GM18873 (cell line): ENCODE data around the gene AGAP1.

Experiments used
- ATAC-seq: cut with Tn5 transposase; IDR thresholded peaks from one replicate; pipeline ENCODE4 v1.9.1; 2021; ENCODE audit warnings: mild to moderate bottlenecking, moderate library complexity, moderate number of reproducible peaks; ENCODE audit not compliant: unreplicated experiment, low FRiP score

The AGAP1 gene

DNA sequence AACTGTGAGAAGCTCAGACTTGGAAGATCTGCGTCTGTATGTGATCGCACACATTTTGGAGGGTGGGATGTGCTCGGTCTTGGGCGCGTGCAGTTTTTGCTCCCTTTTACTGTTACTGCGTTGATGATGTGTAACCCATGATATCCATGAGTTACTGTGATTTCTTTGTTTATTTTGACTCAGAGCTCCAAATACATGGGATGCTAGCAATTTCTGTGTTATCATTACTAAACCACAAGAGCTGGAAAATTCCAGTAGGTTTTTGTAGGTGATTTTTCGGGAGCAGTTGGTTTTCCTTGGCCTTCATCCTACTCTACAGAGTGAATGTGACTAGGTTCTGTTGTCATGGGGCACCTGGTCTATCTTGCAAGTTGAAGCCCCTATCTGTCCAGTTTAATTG is 124.2 kb downstream of the AGAP1 start:
- no peak for ATAC-seq

DNA sequence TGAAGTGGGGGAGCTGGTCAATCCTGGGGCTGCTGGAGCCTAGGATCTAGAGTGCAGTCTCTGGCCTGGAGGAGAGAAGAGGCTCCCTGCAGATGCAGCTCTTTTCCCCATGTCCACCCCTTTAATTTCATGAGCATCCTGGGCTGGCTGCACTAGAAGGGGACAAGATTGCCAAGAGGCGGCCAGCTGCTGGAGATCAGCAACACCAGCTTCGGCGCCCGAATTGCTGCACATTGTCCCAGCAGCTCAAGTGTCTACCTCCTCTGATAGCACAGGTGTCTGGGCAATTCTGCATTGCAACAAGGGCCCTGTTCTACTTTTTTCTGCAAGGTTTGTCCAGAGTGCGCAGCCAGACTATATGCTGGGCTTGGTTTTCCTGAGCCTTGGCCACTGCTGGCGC is 125.7 kb downstream of the AGAP1 start:
- ATAC-seq = no peak

DNA sequence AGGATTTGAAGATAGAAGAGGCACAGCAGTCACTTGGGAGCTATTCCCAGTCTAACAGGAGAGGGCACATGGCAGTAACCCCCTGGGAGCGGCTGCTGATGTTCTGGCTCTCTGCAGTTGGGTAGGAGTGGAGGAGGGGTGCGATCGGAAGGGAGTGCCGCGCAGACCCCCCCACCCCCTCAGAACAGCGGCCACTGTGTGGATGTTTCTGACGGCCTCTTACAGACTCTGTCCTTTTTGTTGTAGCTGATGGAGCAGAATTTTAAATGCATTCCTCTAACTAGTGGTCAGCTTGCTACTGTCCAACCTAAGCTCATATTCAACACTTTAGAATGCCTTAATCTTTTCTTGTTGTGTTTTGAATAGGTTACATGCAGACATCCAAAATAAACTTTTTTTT is 127.9 kb downstream of the AGAP1 start:
- no peak for ATAC-seq

DNA sequence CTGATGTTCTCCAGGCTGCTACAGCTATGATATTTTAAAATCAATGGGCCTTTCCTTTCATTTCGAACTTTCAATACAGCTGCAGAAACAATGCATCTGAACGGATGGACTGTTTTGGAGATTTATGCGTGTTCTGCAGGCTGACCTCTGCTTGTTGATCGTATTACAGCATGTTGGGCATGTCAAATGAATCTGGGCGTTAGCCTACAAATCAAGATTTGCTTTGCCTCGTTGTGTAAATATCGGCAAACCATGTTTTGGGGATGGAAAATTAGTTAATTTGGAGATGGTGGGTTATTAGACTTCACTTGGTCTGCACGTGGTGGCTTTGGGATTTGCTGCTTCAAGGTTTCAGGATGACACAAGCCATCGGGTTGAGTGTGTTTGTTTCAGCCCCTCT is 129.3 kb downstream of the AGAP1 start:
- ATAC-seq = no peak

DNA sequence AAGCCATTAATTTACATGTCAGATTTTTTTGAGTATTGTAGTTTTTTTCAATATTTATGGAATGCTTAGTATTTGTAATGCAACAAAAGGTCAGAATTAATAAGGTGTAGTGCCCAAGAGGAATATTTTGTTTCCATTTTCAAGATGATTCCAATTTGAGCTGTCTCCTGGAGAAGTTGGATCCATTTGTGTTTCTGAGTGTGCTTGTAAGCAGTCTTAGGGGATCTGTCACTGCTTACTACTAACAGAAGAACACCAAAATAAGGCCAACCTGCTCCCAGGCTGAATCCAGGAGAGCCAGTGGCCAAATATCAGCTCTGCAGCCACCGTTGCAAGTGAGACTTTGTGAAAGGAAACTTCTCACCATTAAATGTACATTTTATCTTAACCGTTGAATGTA is 129.9 kb downstream of the AGAP1 start:
- ATAC-seq = no peak

DNA sequence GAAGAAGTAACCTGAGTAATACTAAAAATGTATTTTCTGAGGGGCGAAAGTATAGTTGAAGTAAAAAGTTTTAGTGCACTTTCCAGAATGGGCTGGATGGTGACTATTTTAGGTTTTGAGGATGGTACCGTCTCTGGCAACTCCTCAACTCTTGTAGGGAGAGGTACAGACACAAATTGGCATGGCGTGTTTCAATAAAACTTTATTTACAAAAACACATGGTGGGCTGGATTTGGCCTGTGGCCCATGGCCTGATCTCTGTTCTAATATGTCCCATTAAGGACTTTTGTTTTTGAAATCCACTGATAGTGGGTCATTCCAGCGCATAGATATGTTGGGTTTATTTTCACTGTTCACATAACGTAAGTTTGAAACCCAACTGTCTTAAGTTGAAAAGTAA is 132.8 kb downstream of the AGAP1 start:
- ATAC-seq = no peak

DNA sequence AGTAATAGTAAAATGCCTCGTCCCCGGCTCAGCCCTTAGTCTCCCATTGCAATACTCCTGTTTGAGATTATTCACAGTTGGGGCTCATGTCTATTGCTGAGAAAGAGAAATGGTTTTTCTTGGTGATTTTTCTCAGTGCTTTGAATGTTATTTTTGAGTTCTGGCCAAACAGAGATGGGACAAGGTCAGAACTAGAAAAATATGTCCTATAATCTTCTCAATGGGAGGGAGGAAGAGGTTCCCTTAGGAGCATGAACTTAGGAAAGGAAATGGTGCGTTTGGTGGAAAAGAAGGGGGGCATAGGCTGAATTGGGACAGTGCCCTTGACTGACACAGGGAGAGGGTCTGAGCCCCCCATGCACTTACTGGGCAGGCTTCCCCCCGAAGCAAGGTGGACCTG is 133.8 kb downstream of the AGAP1 start:
- ATAC-seq = no peak

DNA sequence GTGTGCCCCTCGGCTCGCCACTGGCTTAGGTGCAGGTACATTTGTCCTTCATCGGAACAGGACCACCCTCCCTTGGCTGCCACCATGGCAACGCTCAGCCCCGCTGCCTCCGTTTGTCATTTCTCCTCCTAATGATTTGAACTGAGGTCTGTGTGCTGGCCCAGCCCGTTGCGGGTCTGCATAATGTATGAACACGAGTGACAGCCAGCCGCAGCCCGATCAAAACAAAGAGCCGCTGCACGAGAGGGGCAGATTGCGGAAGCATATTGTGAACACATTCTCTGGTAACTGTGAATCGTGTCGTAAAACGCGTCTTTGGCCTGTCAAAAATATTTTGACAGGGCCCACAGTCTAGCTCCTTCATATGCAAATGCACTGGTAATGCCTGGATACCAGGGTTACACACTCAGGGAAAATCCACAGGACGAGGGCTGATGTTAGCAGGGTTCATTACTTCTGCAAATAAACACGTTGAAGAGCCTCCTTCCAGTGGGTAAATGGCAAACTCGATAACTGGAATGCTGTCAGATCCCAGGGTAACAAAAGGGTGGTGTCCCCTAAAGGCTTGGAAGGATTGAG is 137.0 kb downstream of the AGAP1 start:
- no peak for ATAC-seq

DNA sequence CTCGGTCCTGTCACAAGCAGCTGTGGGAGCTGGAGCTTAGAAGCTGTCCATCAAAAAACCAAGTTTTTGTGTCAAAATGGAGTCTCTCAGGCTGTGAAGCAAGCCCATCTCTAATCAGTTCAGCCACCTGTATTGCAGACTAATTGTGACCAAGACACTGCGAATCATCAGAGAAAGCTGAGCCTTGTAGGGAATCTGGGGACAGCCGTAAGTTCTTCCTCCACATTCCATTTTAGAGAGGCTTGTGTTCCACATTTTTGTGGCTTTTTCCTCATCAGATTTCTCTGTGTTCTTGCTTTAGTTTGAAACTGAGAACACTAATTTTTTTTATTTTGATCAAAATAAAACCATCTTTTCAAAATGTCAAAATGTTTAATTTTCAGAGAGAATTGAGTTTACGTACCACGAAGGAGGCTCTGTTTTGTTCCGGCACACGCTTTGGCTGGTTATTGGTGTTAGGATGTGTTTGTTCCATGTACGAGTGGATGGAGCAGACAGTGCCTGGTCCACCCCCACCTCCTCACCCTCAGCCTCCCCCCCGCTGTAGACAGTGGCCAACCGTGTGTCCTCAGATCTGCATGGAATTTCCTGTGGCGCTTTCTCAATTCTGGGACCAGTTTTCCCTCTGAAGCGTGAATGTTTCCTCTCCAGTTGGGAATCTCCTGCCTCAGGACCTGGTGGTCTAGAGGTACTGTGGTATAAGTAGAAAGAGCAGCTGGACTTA is 140.8 kb downstream of the AGAP1 start:
- ATAC-seq = no peak

DNA sequence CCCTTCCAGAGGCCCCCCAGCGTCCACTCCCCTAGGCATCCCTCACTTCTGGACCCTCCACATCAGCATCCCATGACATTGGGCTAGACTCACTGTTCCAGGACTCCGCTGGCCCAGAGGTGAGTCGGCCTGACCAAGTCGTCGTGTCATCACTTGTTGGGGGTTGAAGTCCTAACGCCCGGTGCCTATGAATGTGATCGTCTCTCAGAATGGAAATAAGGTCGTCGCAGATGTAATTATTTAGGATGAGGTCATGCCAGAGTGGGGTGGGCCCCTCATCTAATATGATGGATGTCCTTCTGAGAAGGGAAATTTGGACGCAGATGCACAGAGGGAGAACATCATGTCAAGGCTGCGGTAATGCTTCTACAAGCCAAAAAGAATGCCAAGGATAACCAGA is 142.7 kb downstream of the AGAP1 start:
- no peak for ATAC-seq

DNA sequence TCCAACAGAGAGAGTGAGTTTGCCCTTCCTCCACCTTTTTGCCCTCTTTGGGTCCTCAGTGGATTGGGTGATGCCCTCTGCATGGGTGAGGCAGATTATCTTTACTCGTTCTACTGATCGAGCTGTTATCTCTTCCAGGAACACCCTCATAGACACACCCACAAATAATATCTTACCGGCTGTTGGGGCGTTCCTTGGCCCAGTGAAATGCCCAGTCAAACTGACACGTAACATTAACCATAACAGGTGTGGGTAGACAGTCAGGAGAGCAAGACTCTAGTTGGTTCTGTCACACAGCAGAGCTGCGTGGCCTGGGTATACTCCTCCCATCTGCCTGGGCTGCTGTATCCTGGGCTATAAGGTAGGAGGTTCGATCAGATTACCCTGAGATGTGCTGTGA is 144.1 kb downstream of the AGAP1 start:
- no peak for ATAC-seq

DNA sequence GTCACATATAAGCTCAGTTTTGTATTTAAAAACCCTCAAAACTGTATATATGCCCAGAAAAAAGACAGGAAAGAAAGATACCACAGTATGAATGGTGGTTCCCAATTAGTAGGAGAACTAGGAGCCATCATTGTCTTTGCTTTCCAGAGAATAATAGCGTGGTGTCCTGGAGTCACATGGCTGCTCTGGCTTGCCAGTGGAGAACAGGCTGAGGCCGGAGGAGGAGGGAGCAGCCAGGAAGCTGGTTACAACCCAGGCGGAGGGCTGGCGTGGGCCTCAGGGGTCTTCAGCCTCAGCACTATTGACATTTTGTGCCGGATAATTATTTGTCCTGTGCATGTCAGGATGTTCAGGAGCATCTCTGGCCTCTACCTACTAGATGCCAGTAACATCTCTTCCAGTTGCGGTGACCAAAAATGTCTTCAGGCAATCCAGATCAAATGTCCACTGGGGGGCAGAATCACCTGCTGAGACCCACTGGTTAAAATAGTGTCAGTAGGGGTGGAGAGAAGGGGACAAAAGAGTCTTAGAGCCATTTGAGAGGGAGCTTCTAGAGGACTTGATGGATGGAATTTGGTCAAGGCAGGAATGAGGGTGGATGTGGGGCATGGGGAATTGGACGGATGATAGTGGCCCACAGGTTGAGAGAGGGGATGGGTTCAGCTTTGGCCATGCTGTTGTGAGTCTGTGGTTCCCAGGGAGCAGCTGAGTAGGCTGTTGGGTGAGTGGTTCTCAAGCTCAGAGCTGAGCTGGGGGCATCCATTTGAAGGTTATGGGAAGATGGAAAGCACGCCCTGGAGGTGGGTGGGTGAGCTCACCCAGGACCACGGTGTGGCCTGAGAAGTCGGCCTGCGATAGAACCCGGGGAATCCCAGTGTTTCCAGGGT is 144.9 kb downstream of the AGAP1 start:
- ATAC-seq = no peak

DNA sequence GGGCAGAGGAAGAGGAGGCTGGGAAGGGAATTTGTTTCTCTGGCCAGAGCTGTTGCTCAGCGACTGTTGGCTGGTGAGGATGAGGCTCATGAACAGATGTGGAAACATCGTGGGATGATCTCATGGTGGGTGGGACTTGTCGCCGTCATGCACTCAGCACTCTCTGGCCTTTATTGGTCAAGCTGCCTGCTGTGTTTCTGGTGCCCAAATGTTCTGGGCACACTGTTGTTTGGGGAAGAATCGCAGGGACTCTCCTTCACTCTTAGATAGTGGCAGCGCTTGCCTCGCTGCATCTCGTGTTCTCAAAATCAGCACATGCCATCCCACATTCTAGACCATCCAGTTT is 145.6 kb downstream of the AGAP1 start:
- no peak for ATAC-seq

DNA sequence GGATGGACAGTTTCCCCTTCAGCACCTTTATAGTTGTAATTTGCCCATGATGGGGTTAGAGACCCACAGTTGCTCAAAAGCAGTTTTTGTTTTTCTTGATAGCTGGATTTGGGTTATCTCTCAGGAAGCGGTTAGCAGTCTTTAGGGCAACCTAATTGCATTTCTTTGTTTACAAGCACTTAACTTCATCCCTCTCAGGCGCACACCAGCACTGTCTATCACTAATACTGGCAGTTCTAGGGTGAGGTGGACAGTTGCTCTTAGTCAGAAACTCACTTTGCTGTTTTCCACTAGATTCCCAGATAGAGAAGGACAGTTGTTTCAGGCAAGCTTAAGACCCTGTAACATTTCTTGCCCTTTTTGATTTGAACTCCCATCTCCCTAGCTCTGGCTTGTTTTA is 146.0 kb downstream of the AGAP1 start:
- no peak for ATAC-seq

DNA sequence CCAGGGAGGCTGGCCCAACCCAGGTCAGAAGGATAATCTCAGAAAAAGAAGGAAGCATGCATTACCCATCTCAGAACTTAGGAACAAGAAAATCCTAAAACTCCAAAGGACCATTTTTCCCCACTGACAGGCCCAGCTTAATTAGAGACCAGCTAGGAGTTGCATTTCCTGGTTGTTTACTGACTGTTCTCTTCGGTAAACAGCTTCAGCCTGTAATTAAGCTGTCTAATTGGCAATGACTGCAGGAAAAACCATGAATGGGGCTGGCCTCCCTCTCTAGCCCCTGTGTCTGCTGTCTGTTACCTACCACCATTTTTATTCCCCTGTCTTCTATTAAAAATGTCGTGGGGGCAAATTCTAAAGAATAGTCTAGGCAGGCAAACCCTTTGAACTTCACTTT is 146.5 kb downstream of the AGAP1 start:
- no peak for ATAC-seq

DNA sequence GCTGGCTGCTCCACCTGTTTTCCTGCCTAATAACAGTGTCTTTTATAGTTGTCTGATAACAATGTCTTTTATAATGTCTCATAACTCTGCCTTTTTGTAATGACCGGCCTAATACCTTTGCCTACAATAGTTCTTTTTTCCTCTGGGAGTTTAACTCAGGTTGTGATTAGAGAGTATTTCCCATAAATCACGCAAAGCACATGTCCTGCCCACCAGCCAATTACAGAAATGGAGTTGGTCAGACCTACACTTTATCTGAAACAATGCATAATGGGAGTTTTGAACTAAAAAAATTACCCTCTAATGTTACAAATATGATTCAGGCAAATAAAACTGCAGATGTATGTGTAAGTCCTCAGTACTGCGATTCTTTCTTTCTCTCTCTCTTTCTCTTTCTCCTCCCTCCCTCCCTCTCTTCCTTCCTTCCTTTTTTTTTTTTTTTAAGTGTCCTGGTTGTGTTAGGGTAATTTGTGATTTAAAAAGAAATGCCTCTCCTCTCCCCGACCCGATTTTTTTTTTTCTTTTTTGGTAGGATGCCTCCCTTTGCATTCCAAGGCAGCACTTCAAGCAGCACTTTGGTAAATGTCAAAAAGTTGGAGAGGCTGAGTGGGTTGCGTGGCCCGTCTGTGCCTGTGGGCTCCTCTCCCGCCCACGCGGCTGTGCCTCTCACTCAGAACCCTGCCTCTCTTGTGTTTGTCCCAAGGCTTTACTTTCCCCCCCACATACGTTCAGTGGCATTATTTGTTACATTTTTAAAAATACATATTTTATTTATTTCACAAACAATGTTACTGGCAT is 147.3 kb downstream of the AGAP1 start:
- no peak for ATAC-seq

DNA sequence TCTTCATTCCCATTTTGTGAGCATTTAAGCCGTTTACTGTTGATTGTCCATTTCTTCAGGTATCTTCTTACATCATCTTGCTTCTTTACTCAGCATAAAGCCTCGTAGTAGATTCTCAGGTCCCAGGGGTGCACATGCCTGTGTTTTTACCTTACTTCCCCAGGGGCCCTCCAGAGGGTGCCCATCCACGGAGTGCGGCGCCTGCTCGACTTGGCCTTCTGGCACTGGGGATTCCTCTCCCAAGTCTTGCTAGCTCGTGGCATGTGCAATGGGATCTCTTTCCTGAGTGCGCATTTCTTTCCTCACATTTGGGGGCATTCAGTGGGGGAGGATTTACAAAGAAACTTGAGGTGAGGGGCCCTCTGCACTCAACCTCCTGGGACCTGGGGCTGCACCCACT is 148.1 kb downstream of the AGAP1 start:
- no peak for ATAC-seq

DNA sequence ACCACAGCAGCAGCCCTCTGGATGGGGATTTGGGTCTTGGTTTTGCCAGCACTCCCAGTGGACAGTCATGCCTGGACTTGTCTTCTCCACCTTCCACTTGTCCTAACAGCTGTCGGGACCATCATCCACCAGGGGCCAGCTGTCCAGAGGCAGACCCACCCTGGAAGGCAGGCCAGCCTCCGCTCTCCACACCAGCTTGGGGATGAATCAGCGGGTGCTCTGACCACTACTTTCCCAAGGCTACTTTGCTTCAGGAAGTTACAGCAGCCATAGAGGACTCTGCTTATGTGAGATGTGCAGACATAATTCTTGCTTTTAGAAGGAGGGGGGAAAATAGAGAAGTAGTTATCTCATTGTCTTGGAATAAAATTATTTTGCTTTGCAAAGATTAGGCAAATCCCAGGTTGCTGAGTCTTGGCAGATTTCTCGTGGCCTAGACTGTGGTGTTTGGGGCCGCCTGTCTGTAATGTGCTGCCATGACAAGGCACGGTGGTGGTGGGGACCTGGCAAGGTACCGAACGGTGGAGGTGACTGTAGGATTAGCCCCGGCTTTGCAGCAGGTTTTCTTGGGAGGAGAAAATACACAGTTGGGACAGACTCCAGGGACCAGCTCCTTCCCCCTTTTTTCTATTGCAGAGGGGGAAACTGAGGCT is 148.7 kb downstream of the AGAP1 start:
- ATAC-seq = no peak

DNA sequence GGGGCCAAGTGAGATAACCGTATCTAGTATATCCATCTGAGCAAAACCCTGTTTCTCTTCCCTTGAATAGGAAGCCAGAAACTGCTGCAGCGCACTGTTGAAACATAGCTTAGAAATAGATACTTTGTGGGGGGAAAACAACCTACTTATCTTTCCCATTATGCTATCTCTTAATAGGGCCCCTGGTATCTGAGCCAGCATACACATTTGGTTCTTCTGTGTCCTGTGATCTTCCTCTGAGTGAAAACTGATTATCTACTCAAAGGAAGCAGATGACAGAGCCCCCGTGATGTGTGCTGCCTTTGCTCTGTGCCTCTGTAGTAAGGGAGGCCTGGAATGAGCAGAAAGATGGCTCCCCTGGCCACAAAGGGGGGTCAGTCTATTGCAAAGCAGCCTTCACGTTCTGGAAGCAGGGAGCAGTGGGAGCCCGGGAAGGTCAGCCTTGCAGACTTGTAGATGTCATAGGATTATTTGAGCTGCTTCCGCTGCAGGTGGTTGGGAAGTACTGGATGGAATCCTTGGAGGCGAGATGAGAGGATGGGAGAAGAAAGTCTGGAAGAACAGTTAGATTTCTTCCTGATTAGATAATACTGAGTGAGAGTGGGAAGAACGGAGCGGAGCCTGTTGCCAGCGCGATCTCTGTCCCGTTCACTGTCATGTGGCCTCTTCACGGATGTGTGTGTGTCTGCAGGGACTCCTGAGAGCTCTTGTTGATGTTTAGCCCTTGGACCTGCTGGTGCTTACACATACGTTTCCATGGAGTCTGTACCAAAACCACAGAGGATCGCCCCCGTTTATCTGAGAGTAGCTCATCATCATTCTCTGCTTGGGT is 150.1 kb downstream of the AGAP1 start:
- no peak for ATAC-seq

DNA sequence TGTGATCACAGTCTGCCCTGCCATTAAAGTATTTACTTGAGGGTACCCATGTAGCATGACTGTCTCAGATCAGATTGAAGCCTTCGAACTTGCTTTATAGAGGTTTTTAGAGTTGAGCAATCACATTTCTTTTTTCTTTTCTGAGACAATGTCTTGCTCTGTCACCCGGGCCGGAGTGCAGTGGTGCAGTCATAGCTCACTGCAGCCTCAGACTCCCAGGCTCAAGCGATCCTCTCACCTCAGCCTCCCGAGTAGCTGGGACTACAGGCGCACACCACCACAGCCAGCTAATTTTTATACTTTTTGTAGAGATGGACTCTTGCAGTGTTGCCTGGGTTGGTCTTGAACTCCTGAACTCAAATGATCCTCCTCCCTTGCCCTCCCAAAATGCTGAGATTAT is 153.4 kb downstream of the AGAP1 start:
- ATAC-seq = no peak
